ENCODE results near the gene TAS2R13.

TAS2R13 gene, protein sequence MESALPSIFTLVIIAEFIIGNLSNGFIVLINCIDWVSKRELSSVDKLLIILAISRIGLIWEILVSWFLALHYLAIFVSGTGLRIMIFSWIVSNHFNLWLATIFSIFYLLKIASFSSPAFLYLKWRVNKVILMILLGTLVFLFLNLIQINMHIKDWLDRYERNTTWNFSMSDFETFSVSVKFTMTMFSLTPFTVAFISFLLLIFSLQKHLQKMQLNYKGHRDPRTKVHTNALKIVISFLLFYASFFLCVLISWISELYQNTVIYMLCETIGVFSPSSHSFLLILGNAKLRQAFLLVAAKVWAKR

DNA sequence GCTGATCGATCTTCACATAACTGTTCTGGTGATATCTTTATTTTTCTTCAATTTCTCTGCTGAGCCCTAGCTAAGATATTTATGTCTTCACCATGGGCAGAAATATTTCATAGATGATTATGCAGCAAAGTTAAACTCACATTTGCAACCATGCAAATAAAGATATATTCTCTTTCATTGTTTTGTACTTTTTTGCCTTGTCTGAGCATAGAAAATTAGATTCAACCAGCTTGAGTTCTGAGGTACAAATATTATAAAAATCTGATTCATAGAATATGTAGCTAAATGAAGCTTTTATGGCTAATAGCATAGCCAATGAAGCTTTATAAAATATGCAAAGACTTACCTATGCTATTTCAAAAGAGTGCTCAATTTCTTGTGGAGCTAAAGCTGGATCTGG, at the start of gene TAS2R13:
TAS2R13 (minus strand) TSS at position 101 of the 400 bp plus-strand sequence. CDS start 264 bp downstream, outside the sequence.
- H3K9me3 ChIP-seq (ENCODE audit: control insufficient read depth, low read depth, low read length): peaks cover 6% of the 10 kb centered on the region
- H3K27ac ChIP-seq (ENCODE audit: low read length): no peak within 1 kb of the TSS
- H3K36me3 ChIP-seq (ENCODE audit: control insufficient read depth, low read depth, low read length): no peaks in the 10 kb centered on the region
- H3K4me1 ChIP-seq (ENCODE audit: control insufficient read depth, low read depth, low read length): no peaks in the 10 kb centered on the region
- no peaks in the 10 kb centered on the region for H3K27me3 ChIP-seq (ENCODE audit: control insufficient read depth, insufficient read depth, low read length)
- no peak within 1 kb of the TSS for H3K9ac ChIP-seq (ENCODE audit: low read length)
- no peak within 1 kb of the TSS for H3K4me3 ChIP-seq (ENCODE audit: low read length)

DNA sequence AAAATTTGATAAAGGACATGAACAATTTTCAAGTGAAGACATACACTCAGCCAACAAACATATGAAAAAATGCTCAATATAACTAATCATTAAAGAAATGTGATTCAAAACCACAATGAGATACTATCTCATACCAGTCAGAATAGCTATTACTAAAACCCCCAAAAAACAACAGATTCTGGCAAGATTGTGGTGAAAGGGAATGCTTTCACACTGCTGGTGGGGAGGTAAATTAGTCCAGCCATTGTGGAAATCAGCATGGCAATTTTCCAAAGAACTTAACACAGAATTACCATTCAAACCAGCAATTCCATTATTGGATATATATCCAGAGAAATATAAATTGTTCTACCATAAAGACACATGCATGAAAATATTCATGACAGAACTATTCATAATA, 48.4 kb upstream of the TAS2R13 start:
- no peak overlapping the region for H3K9ac ChIP-seq (ENCODE audit: low read length)
- H3K27me3 ChIP-seq (ENCODE audit: control insufficient read depth, insufficient read depth, low read length): no peaks in the 10 kb centered on the region
- no peak overlapping the region for H3K4me3 ChIP-seq (ENCODE audit: low read length)
- no peak overlapping the region for H3K27ac ChIP-seq (ENCODE audit: low read length)
- no peaks in the 10 kb centered on the region for H3K36me3 ChIP-seq (ENCODE audit: control insufficient read depth, low read depth, low read length)
- no peaks in the 10 kb centered on the region for H3K4me1 ChIP-seq (ENCODE audit: control insufficient read depth, low read depth, low read length)
- H3K9me3 ChIP-seq (ENCODE audit: control insufficient read depth, low read depth, low read length): no peaks in the 10 kb centered on the region

- Histone ChIP-seq H3K27me3 (ENCODE audit: control insufficient read depth, insufficient read depth, low read length) (no peaks in the 10 kb centered on the region), H3K4me1 (ENCODE audit: control insufficient read depth, low read depth, low read length) (no peaks in the 10 kb centered on the region), H3K9me3 (ENCODE audit: control insufficient read depth, low read depth, low read length) (no peaks in the 10 kb centered on the region), H3K9ac (ENCODE audit: low read length) (no peak overlapping the region), H3K27ac (ENCODE audit: low read length) (no peak overlapping the region), H3K4me3 (ENCODE audit: low read length) (no peak overlapping the region), H3K36me3 (ENCODE audit: control insufficient read depth, low read depth, low read length) (no peaks in the 10 kb centered on the region)
These were observed 46.7 kb upstream of the TAS2R13 start for GRCh38 chr12:10956085-10956484.

- Histone ChIP-seq H3K9ac (ENCODE audit: low read length) (no peak overlapping the region), H3K4me1 (ENCODE audit: control insufficient read depth, low read depth, low read length) (no peaks in the 10 kb centered on the region), H3K27me3 (ENCODE audit: control insufficient read depth, insufficient read depth, low read length) (no peaks in the 10 kb centered on the region), H3K9me3 (ENCODE audit: control insufficient read depth, low read depth, low read length) (peaks cover 5% of the 10 kb centered on the region), H3K4me3 (ENCODE audit: low read length) (no peak overlapping the region), H3K36me3 (ENCODE audit: control insufficient read depth, low read depth, low read length) (no peaks in the 10 kb centered on the region), H3K27ac (ENCODE audit: low read length) (no peak overlapping the region)
These were observed 43.3 kb upstream of the TAS2R13 start for GRCh38 chr12:10952645-10953044.

GRCh38 chr12:10943167-10943566, 33.8 kb upstream of the TAS2R13 start:
- H3K9ac ChIP-seq (ENCODE audit: low read length): no peak overlapping the region
- peaks cover 8% of the 10 kb centered on the region for H3K4me1 ChIP-seq (ENCODE audit: control insufficient read depth, low read depth, low read length)
- no peak overlapping the region for H3K27ac ChIP-seq (ENCODE audit: low read length)
- no peak overlapping the region for H3K4me3 ChIP-seq (ENCODE audit: low read length)
- peaks cover 16% of the 10 kb centered on the region for H3K9me3 ChIP-seq (ENCODE audit: control insufficient read depth, low read depth, low read length)
- no peaks in the 10 kb centered on the region for H3K27me3 ChIP-seq (ENCODE audit: control insufficient read depth, insufficient read depth, low read length)
- H3K36me3 ChIP-seq (ENCODE audit: control insufficient read depth, low read depth, low read length): no peaks in the 10 kb centered on the region

DNA sequence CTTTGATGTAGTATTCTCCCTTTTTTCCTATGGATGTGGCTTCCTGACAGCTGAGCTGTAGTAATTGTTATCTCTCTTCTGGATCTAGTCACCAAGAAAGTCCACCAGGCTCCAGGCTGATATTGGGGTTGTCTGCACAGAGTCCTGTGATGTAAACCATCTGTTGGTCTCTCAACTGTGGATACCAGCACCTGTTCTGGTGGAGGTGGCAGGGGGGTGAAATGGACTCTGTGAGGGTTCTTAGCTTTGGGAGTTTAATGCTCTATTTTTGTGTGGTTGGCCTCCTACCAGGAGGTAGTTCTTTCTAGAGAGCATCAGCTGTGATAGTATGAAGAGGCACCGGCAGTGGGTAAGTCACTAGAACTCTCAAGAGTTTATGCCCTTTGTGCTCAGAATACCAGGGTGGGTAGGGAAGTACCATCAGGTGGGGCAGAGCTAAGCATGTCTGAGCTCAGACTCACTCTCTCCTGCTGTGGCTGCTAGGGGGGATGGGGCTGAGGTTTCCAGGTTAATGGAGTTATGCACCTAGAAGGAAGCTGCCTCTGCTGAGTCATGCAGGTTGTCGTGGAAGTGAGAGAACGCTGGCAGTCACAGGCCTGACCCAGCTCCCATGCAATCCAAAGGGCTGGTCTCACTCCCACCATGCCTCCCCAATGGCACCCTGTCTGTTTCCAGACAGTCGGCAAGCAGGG, 32.7 kb upstream of the TAS2R13 start:
- Histone ChIP-seq H3K4me3 (ENCODE audit: low read length) (no peak overlapping the region), H3K9me3 (ENCODE audit: control insufficient read depth, low read depth, low read length) (peaks cover 12% of the 10 kb centered on the region), H3K4me1 (ENCODE audit: control insufficient read depth, low read depth, low read length) (peaks cover 8% of the 10 kb centered on the region), H3K27ac (ENCODE audit: low read length) (no peak overlapping the region), H3K9ac (ENCODE audit: low read length) (no peak overlapping the region), H3K36me3 (ENCODE audit: control insufficient read depth, low read depth, low read length) (no peaks in the 10 kb centered on the region), H3K27me3 (ENCODE audit: control insufficient read depth, insufficient read depth, low read length) (no peaks in the 10 kb centered on the region)

- H3K27ac ChIP-seq (ENCODE audit: low read length): no peak overlapping the region
- no peak overlapping the region for H3K9ac ChIP-seq (ENCODE audit: low read length)
- peaks cover 5% of the 10 kb centered on the region for H3K9me3 ChIP-seq (ENCODE audit: control insufficient read depth, low read depth, low read length)
- H3K4me3 ChIP-seq (ENCODE audit: low read length): no peak overlapping the region
- peaks cover 8% of the 10 kb centered on the region for H3K4me1 ChIP-seq (ENCODE audit: control insufficient read depth, low read depth, low read length)
- no peaks in the 10 kb centered on the region for H3K27me3 ChIP-seq (ENCODE audit: control insufficient read depth, insufficient read depth, low read length)
- no peaks in the 10 kb centered on the region for H3K36me3 ChIP-seq (ENCODE audit: control insufficient read depth, low read depth, low read length)
These were observed 32.0 kb upstream of the TAS2R13 start for GRCh38 chr12:10941369-10941768.

GRCh38 chr12:10940389-10940788, 31.0 kb upstream of the TAS2R13 start:
- no peaks in the 10 kb centered on the region for H3K36me3 ChIP-seq (ENCODE audit: control insufficient read depth, low read depth, low read length)
- H3K4me1 ChIP-seq (ENCODE audit: control insufficient read depth, low read depth, low read length): peaks cover 8% of the 10 kb centered on the region
- no peak overlapping the region for H3K4me3 ChIP-seq (ENCODE audit: low read length)
- no peak overlapping the region for H3K27ac ChIP-seq (ENCODE audit: low read length)
- H3K9me3 ChIP-seq (ENCODE audit: control insufficient read depth, low read depth, low read length): peaks cover 5% of the 10 kb centered on the region
- no peak overlapping the region for H3K9ac ChIP-seq (ENCODE audit: low read length)
- no peaks in the 10 kb centered on the region for H3K27me3 ChIP-seq (ENCODE audit: control insufficient read depth, insufficient read depth, low read length)

GRCh38 chr12:10939163-10939562, 29.8 kb upstream of the TAS2R13 start, which contains the start of gene TAS2R14:
Gene TAS2R14 (minus strand): TSS chr12:10939263. CDS start chr12:10939207, 56 bp downstream.
- H3K4me3 ChIP-seq (ENCODE audit: low read length): no peak within 1 kb of the TSS
- H3K9ac ChIP-seq (ENCODE audit: low read length): no peak within 1 kb of the TSS
- H3K27ac ChIP-seq (ENCODE audit: low read length): no peak within 1 kb of the TSS
- no peaks in the 10 kb centered on the region for H3K9me3 ChIP-seq (ENCODE audit: control insufficient read depth, low read depth, low read length)
- H3K36me3 ChIP-seq (ENCODE audit: control insufficient read depth, low read depth, low read length): no peaks in the 10 kb centered on the region
- peaks cover 8% of the 10 kb centered on the region for H3K4me1 ChIP-seq (ENCODE audit: control insufficient read depth, low read depth, low read length)
- no peaks in the 10 kb centered on the region for H3K27me3 ChIP-seq (ENCODE audit: control insufficient read depth, insufficient read depth, low read length)

DNA sequence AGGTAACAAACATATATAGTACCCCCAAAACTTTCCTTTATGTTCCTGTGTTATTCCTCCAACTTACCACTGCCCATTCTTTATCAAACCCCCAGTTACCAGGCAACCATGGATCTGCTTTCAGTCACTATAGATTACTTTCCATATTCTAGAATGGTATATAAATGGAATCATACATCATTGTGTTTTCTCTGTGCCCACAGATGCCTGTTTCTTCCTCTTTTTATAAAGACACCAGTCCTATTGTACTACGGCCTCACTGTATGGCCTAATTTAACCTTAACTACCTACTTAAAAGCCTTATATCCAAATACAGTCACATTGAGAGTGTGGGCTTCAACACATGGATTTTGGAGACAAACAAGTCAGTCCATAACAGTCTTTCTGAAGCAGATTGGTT, 27.1 kb upstream of the TAS2R13 start:
- no peak overlapping the region for H3K27ac ChIP-seq (ENCODE audit: low read length)
- H3K4me1 ChIP-seq (ENCODE audit: control insufficient read depth, low read depth, low read length): no peaks in the 10 kb centered on the region
- H3K27me3 ChIP-seq (ENCODE audit: control insufficient read depth, insufficient read depth, low read length): no peaks in the 10 kb centered on the region
- H3K36me3 ChIP-seq (ENCODE audit: control insufficient read depth, low read depth, low read length): no peaks in the 10 kb centered on the region
- H3K9me3 ChIP-seq (ENCODE audit: control insufficient read depth, low read depth, low read length): no peaks in the 10 kb centered on the region
- no peak overlapping the region for H3K9ac ChIP-seq (ENCODE audit: low read length)
- H3K4me3 ChIP-seq (ENCODE audit: low read length): no peak overlapping the region

GRCh38 chr12:10928746-10929286, 19.5 kb upstream of the TAS2R13 start, which contains the start of gene PRH2:
Gene PRH2 (plus strand): TSS chr12:10929236. CDS start chr12:10929274, 38 bp downstream.
- H3K27ac ChIP-seq (ENCODE audit: low read length): no peak within 1 kb of the TSS
- H3K4me1 ChIP-seq (ENCODE audit: control insufficient read depth, low read depth, low read length): no peaks in the 10 kb centered on the region
- no peak within 1 kb of the TSS for H3K4me3 ChIP-seq (ENCODE audit: low read length)
- no peak within 1 kb of the TSS for H3K9ac ChIP-seq (ENCODE audit: low read length)
- H3K9me3 ChIP-seq (ENCODE audit: control insufficient read depth, low read depth, low read length): no peaks in the 10 kb centered on the region
- no peaks in the 10 kb centered on the region for H3K27me3 ChIP-seq (ENCODE audit: control insufficient read depth, insufficient read depth, low read length)
- no peaks in the 10 kb centered on the region for H3K36me3 ChIP-seq (ENCODE audit: control insufficient read depth, low read depth, low read length)
